ENCODE data around the gene C6orf47.
A peak's percentile ranks its signal among the peaks of the same experiment; 100 is the strongest.

GRCh38 chr6:31614684-31615578 lies 45.6 kb downstream of the C6orf47 start, which contains the start of gene AIF1:
- TF ChIP-seq MTA3 (CRISPR knock-in tag; IDR thresholded peaks at IDR 0.05) (no peak), GPN1 (CRISPR knock-in tag; IDR thresholded peaks at IDR 0.05; ENCODE audit: borderline replicate concordance) (no peak), CTCF (CRISPR knock-in tag; IDR thresholded peaks at IDR 0.05) (no peak), ZNF574 (CRISPR knock-in tag; IDR thresholded peaks at IDR 0.05) (no peak), SNRNP70 (IDR thresholded peaks at IDR 0.05; ENCODE audit: low read depth, low read length) (no peak), POLR2A (IDR thresholded peaks at IDR 0.05; ENCODE audit: insufficient read depth in 1 of 2, low read depth in 2 of 2, low read length in 2 of 2) (peak in 1 of 2 experiments; percentile 27; a peak in 1 of 4 replicates), U2AF2 (IDR thresholded peaks at IDR 0.05; ENCODE audit: low read depth, low read length) (no peak), CBX2 (IDR thresholded peaks at IDR 0.05; ENCODE audit: low read depth, low read length) (no peak), CBX2 (CRISPR knock-in tag; IDR thresholded peaks at IDR 0.05; ENCODE audit: low read depth) (no peak), MED8 (CRISPR knock-in tag; IDR thresholded peaks at IDR 0.05; ENCODE audit: insufficient replicate concordance) (no peak), SRF (IDR thresholded peaks at IDR 0.05; ENCODE audit: low read depth, low read length) (no peak), ZBTB2 (CRISPR knock-in tag; IDR thresholded peaks at IDR 0.05; ENCODE audit: low read depth) (no peak), JUN (CRISPR knock-in tag; IDR thresholded peaks at IDR 0.05) (no peak), NFKB2 (CRISPR knock-in tag; IDR thresholded peaks at IDR 0.05; ENCODE audit: borderline replicate concordance) (no peak)

Data from HepG2 (cell line).